GM12878 (cell line): ENCODE data around the gene PLK2. TPM values are rescaled to one million over a fixed set of nuclear protein-coding genes. Genes with fewer than 3 reads are reported as not detected.

ENCODE experiments used
- ATAC-seq: fragments of 200-7000 bp; cut with Tn5 transposase; 3 replicates; pipeline ENCODE4 v1.9.1; 2020; ENCODE audit warnings: mild to moderate bottlenecking, moderate library complexity
- BruUV-seq: library from RNA; stranded (reverse); fragments of 400-500 nt; replicated peaks from 2 replicates; lab custom pipeline; 2021; lab: Mats Ljungman, UMichigan
- CTCF ChIA-PET: fragments of 300-600 bp; sonication (Branson Sonifier 250); formaldehyde crosslinking; extraction: SDS; loops from one replicate; lab custom pipeline; 2021; ENCODE audit warnings: inconsistent platforms; lab: Yijun Ruan, JAX
- POLR2A ChIA-PET: fragments of 350-600 bp; formaldehyde crosslinking; extraction: SDS; loops from one replicate; lab custom pipeline; 2021; ENCODE audit warnings: inconsistent platforms; lab: Charles Lee
- RAD21 ChIA-PET: fragments of 300-600 bp; sonication (Branson Sonifier 250); formaldehyde crosslinking; loops from one replicate; lab custom pipeline; 2023; ENCODE audit warnings: antibody characterized with exemption; ENCODE audit not compliant: unreplicated experiment; lab: Charles Lee
- SMC1A ChIA-PET: fragments of 300-600 bp; sonication (Branson Sonifier 250); formaldehyde crosslinking; loops from one replicate; lab custom pipeline; 2023; ENCODE audit not compliant: unreplicated experiment, uncharacterized antibody; lab: Charles Lee
- DNase-seq: peaks from one replicate; pipeline ENCODE4 v3.0.0-alpha.2; 2011; ENCODE audit warnings: low read depth, low spot score
- FAIRE-seq: peaks from 3 replicates; lab custom pipeline; 2011; peaks lifted over from hg19 to GRCh38; lab: Jason Lieb, UNC
- H2AFZ ChIP-seq: 2 replicates; pipeline ENCODE4 v1.6.0; 2011; ENCODE audit warnings: low read depth, low read length, control low read depth; ENCODE audit not compliant: control insufficient read depth
- H3K27ac ChIP-seq: 2 replicates; pipeline ENCODE4 v1.5.1; 2011; ENCODE audit warnings: control low read depth; ENCODE audit not compliant: control insufficient read depth, insufficient read depth
- H3K27me3 ChIP-seq, 2 experiments: replicated peaks in 1 of 2; 2 replicates each; pipeline versions ENCODE4 v1.6.0 to v1.6.1; 2011; ENCODE audit warnings: low read length in 1 of 2; ENCODE audit not compliant: control insufficient read depth in 2 of 2, insufficient read depth in 2 of 2
- H3K36me3 ChIP-seq, 2 experiments: 2 replicates each; pipeline ENCODE4 v1.5.1; 2011; ENCODE audit warnings: low read length in 1 of 2; ENCODE audit not compliant: control insufficient read depth in 2 of 2, insufficient read depth in 2 of 2
- H3K4me1 ChIP-seq: 2 replicates; pipeline ENCODE4 v1.6.1; 2011; ENCODE audit warnings: mild to moderate bottlenecking, low read length, moderate library complexity, mixed read lengths; ENCODE audit not compliant: control insufficient read depth, insufficient read depth
- H3K4me2 ChIP-seq: 2 replicates; pipeline ENCODE4 v1.6.0; 2011; ENCODE audit warnings: control low read depth; ENCODE audit not compliant: control insufficient read depth, insufficient read depth
- H3K4me3 ChIP-seq: fragments of 200-600 bp; sonication (generic); 2 replicates; pipeline ENCODE4 v1.5.1; 2016
- H3K79me2 ChIP-seq: 2 replicates; pipeline ENCODE4 v1.6.0; 2011; ENCODE audit warnings: low read length; ENCODE audit not compliant: control insufficient read depth, insufficient read depth
- H3K9ac ChIP-seq: 2 replicates; pipeline ENCODE4 v1.8.0; 2011; ENCODE audit warnings: low read length, control low read depth, mixed read lengths; ENCODE audit not compliant: control insufficient read depth, insufficient read depth
- H3K9me3 ChIP-seq: replicated peaks from 3 replicates; pipeline ENCODE4 v1.5.1; 2011; ENCODE audit warnings: mild to moderate bottlenecking, low read length; ENCODE audit not compliant: control insufficient read depth, insufficient read depth
- H4K20me1 ChIP-seq: 2 replicates; pipeline ENCODE4 v1.6.0; 2011; ENCODE audit not compliant: control insufficient read depth, insufficient read depth
- EGR1 ChIP-seq, 2 experiments: IDR thresholded peaks; 1 replicate in 1 of 2; 2 replicates in 1 of 2; pipeline ENCODE4 v1.6.1; 2011 to 2012; ENCODE audit warnings: low read depth in 2 of 2, low read length in 2 of 2, borderline replicate concordance in 1 of 2, mild to moderate bottlenecking in 1 of 2, moderate library complexity in 1 of 2
- GATAD2B ChIP-seq: fragments of 450-650 bp; conservative IDR thresholded peaks from 2 replicates; pipeline ENCODE4 v1.6.1; 2017; ENCODE audit warnings: low read depth, mild to moderate bottlenecking, moderate library complexity
- HDAC2 ChIP-seq: fragments of 200-600 bp; sonication (generic); IDR thresholded peaks from 2 replicates; pipeline ENCODE4 v1.6.1; 2017
- IRF4 ChIP-seq: IDR thresholded peaks from 2 replicates; pipeline ENCODE4 v1.6.1; 2011; ENCODE audit warnings: low read depth, low read length
- MLLT1 ChIP-seq: fragments of 450-650 bp; IDR thresholded peaks from 2 replicates; pipeline ENCODE4 v1.6.1; 2016; ENCODE audit warnings: mild to moderate bottlenecking
- MTA3 ChIP-seq: IDR thresholded peaks from 2 replicates; pipeline ENCODE4 v1.6.1; 2012; ENCODE audit warnings: low read length, inconsistent platforms, borderline replicate concordance
- MYC ChIP-seq: IDR thresholded peaks from 2 replicates; pipeline ENCODE4 v1.6.1; 2011; ENCODE audit warnings: mild to moderate bottlenecking, low read length, moderate library complexity, inconsistent platforms; ENCODE audit not compliant: insufficient read depth, insufficient replicate concordance, insufficient read length, severe bottlenecking
- NFIC ChIP-seq: IDR thresholded peaks from 2 replicates; pipeline ENCODE4 v1.6.1; 2012; ENCODE audit warnings: low read depth, mild to moderate bottlenecking, inconsistent platforms, low read length, moderate library complexity
- NFXL1 ChIP-seq: fragments of 450-650 bp; IDR thresholded peaks from 2 replicates; pipeline ENCODE4 v1.6.1; 2017; ENCODE audit warnings: antibody characterized with exemption, mild to moderate bottlenecking, borderline replicate concordance
- PAX5 ChIP-seq: IDR thresholded peaks from 2 replicates; pipeline ENCODE4 v1.6.1; 2011; ENCODE audit warnings: low read depth, low read length, borderline replicate concordance
- POLR2A ChIP-seq: IDR thresholded peaks from 2 replicates; pipeline ENCODE4 v1.6.1; 2011; ENCODE audit warnings: low read depth, mild to moderate bottlenecking, low read length
- RAD51 ChIP-seq: fragments of 450-650 bp; IDR thresholded peaks from 2 replicates; pipeline ENCODE4 v1.6.1; 2016; ENCODE audit warnings: moderate library complexity, mild to moderate bottlenecking, inconsistent platforms
- SKIL ChIP-seq: fragments of 450-650 bp; IDR thresholded peaks from 2 replicates; pipeline ENCODE4 v1.6.1; 2017; ENCODE audit warnings: mild to moderate bottlenecking, low read depth, inconsistent platforms; ENCODE audit not compliant: poor library complexity, severe bottlenecking
- SMAD5 ChIP-seq: IDR thresholded peaks from 2 replicates; pipeline ENCODE4 v1.6.1; 2016; ENCODE audit warnings: antibody characterized with exemption, low read depth
- STAT3 ChIP-seq: IDR thresholded peaks from 2 replicates; pipeline ENCODE4 v1.6.1; 2011; ENCODE audit warnings: low read depth, low read length, improper control_type of control experiment
- YY1 ChIP-seq: IDR thresholded peaks from 2 replicates; pipeline ENCODE4 v1.6.1; 2011; ENCODE audit warnings: low read depth, mild to moderate bottlenecking, low read length
- ZBTB40 ChIP-seq: fragments of 450-650 bp; IDR thresholded peaks from 2 replicates; pipeline ENCODE4 v1.6.1; 2016; ENCODE audit warnings: mild to moderate bottlenecking, moderate library complexity, borderline replicate concordance
- ZNF24 ChIP-seq: fragments of 450-650 bp; IDR thresholded peaks from 2 replicates; pipeline ENCODE4 v1.6.1; 2017; ENCODE audit warnings: antibody characterized with exemption, mild to moderate bottlenecking
- WGBS: methylation state at CpG from one replicate; pipeline ENCODE4 v1.1.6; 2016; ENCODE audit warnings: low lambda C conversion rate; ENCODE audit not compliant: insufficient replicate concordance, insufficient coverage; ENCODE audit errors: missing lambda C conversion rate; 5-methylcytosine and 5-hydroxymethylcytosine counted together
- in situ Hi-C: fragments of 300-500 bp; cut with MboI; formaldehyde crosslinking; loops from 9 replicates; pipeline ENCODE4 v1.14.3; 2018; ENCODE audit warnings: mixed read lengths
- intact Hi-C: fragments of 100-400 bp; cut with micrococcal nuclease; formaldehyde crosslinking; loops from one replicate; pipeline ENCODE4 v1.14.2; 2022; ENCODE audit not compliant: unreplicated experiment
- polyA plus RNA-seq, 11 experiments: library from polyadenylated mRNA; depleted of rRNA in 4 of 11; unstranded in 6 of 11; stranded (reverse) in 5 of 11; fragments of >200 nt; fragmentation: Nextera tagmentation in 4 of 11; fragmentation: Illumina TruSeq in 1 of 11; extraction: Ambion mirVana in 4 of 11; extraction: Trizol in 1 of 11; gene quantifications; 1 replicate in 1 of 11; 2 replicates in 10 of 11; pipeline versions ENCODE4 v1.2.1 to v1.2.3, GENCODE V29; 2011 to 2016; ENCODE audit warnings: inconsistent platforms in 2 of 11, missing spikeins in 2 of 11, low read depth in 1 of 11
- total RNA-seq, 4 experiments: library from RNA; depleted of rRNA in 3 of 4; stranded (reverse); fragments of >200 nt in 3 of 4; fragmentation: Illumina TruSeq in 1 of 4; extraction: Trizol in 1 of 4; gene quantifications; 2 replicates each; pipeline versions ENCODE4 v1.2.1 to v1.2.3, GENCODE V29; 2013 to 2021

The PLK2 gene
- total and polyA plus RNA-seq, 10 of the 15 experiments (the other 5 are each of a cell fraction or from before 2014, with no cell fraction given) = 0.07 to 3.9 (median 0.52) TPM

- TF ChIP-seq MLLT1 = no peak
- no peak for TF ChIP-seq IRF4
- no peak for TF ChIP-seq EGR1 (IDR thresholded peaks at IDR 0.05; ENCODE audit: borderline replicate concordance in 1 of 2, low read depth in 2 of 2, low read length in 2 of 2)
- TF ChIP-seq STAT3 = no peak
- TF ChIP-seq GATAD2B = no peak
- no peak for TF ChIP-seq POLR2A
- no peak for TF ChIP-seq PAX5
- no peak for TF ChIP-seq RAD51
- no peak for TF ChIP-seq HDAC2
- TF ChIP-seq, all 136 proteins: peak for 0
Observed at GRCh38 chr5:58407042-58407719, 52.7 kb downstream of the PLK2 start (continued).

GRCh38 chr5:58406394-58406793 is 53.5 kb downstream of the PLK2 start:
- CTCF ChIA-PET = no interaction called here
- no peak for FAIRE-seq
- Histone ChIP-seq H2AFZ (no peak overlapping the region), H3K27me3 (no peaks in the 10 kb centered on the region), H3K36me3 (no peaks in the 10 kb centered on the region), H3K4me1 (no peaks in the 10 kb centered on the region), H3K4me2 (no peak overlapping the region), H4K20me1 (no peaks in the 10 kb centered on the region), H3K9ac (no peak overlapping the region), H3K4me3 (no peak overlapping the region), H3K9me3 (no peaks in the 10 kb centered on the region), H3K79me2 (no peaks in the 10 kb centered on the region), H3K27ac (no peak overlapping the region)
- SMC1A ChIA-PET = no interaction called here
- POLR2A ChIA-PET = no interaction called here
- WGBS = 0% methylated on average over 2 of the region's 2 CpGs
- no peak for DNase-seq
- BruUV-seq = no TSS peak
- RAD21 ChIA-PET = no interaction called here
- in situ Hi-C loops = no loop called here
- no peak for ATAC-seq
- intact Hi-C loops = no loop called here
- TF ChIP-seq SKIL = no peak
- no peak for TF ChIP-seq ZBTB40
- no peak for TF ChIP-seq MTA3
- no peak for TF ChIP-seq NFXL1
- no peak for TF ChIP-seq ZNF24
- no peak for TF ChIP-seq SMAD5
- TF ChIP-seq NFIC = no peak
- no peak for TF ChIP-seq YY1
- no peak for TF ChIP-seq MYC
